GM19397 (cell line): ENCODE measurements around the gene BABAM1.
"Not testable (repeated sequence)": the region's sequence is repeated elsewhere in the genome, so short reads cannot be mapped to it uniquely, and the experiment has no call there.

Experiments used
- ATAC-seq: cut with Tn5 transposase; IDR thresholded peaks from one replicate; pipeline ENCODE4 v1.9.1; 2021; ENCODE audit warnings: mild to moderate bottlenecking, moderate library complexity; ENCODE audit not compliant: unreplicated experiment

BABAM1 gene

GRCh38 chr19:17266589-17266974 lies 661 bp upstream of the BABAM1 start:
- ATAC-seq: no peak

- ATAC-seq: no peak
Measured at GRCh38 chr19:17268754-17269153, 1.5 kb downstream of the BABAM1 start.

GRCh38 chr19:17274892-17275291 lies 7.6 kb downstream of the BABAM1 start:
- ATAC-seq: not testable (repeated sequence)

- ATAC-seq: no peak
Measured at GRCh38 chr19:17275441-17276175, 8.4 kb downstream of the BABAM1 start.

GRCh38 chr19:17279436-17279835 lies 12.2 kb downstream of the BABAM1 start:
- no peak for ATAC-seq

- peak; percentile 46 for ATAC-seq
Measured at GRCh38 chr19:17281391-17282304, 14.4 kb downstream of the BABAM1 start, which contains the start of gene ANKLE1. ANKLE1 (plus strand) TSS chr19:17281901; CDS start chr19:17281921, 20 bp downstream.

GRCh38 chr19:17282488-17283125 lies 15.4 kb downstream of the BABAM1 start:
- ATAC-seq: peak; percentile 45

- no peak for ATAC-seq
Measured at GRCh38 chr19:17283504-17283996, 16.3 kb downstream of the BABAM1 start.

GRCh38 chr19:17285415-17286135 lies 18.3 kb downstream of the BABAM1 start:
- no peak for ATAC-seq

- ATAC-seq: no peak
Measured at GRCh38 chr19:17286263-17286662, 19.0 kb downstream of the BABAM1 start.

GRCh38 chr19:17286752-17287151 lies 19.5 kb downstream of the BABAM1 start:
- no peak for ATAC-seq

GRCh38 chr19:17289489-17289888 lies 22.2 kb downstream of the BABAM1 start:
- no peak for ATAC-seq

GRCh38 chr19:17292301-17293074 lies 25.2 kb downstream of the BABAM1 start:
- peak; percentile 72 for ATAC-seq

- no peak for ATAC-seq
Measured at GRCh38 chr19:17293605-17294004, 26.4 kb downstream of the BABAM1 start.

GRCh38 chr19:17294051-17294891 lies 27.0 kb downstream of the BABAM1 start:
- no peak for ATAC-seq

- ATAC-seq: not testable (repeated sequence)
Measured at GRCh38 chr19:17295551-17295950, 28.3 kb downstream of the BABAM1 start.

- ATAC-seq: no peak
Measured at GRCh38 chr19:17296273-17296672, 29.0 kb downstream of the BABAM1 start.

GRCh38 chr19:17296976-17297375 lies 29.7 kb downstream of the BABAM1 start:
- no peak for ATAC-seq
